Heart right ventricle (tissue), 16 donors: Measurements from ENCODE around the gene CACNA1C. TPM values are rescaled to one million over a fixed set of nuclear protein-coding genes. Genes with fewer than 3 reads are reported as not detected.
A peak's percentile ranks its signal among the peaks of the same experiment; 100 is the strongest.

Experiments
- ATAC-seq, 8 donors: fragments of 200-7000 bp; cut with Tn5 transposase; one replicate each; pipeline ENCODE4 v1.9.1; 2020; ENCODE audit warnings: mild to moderate bottlenecking in 8 of 8, moderate library complexity in 8 of 8, moderate number of reproducible peaks in 1 of 8
- DNase-seq, 2 donors: peaks; one replicate each; pipeline ENCODE4 v3.0.0-alpha.2; 2020
- H3K27ac ChIP-seq, 10 donors: fragments of 200-600 bp; sonication (generic) in 2 of 10; one replicate each; pipeline versions ENCODE4 v1.5.0 to v1.8.0; 2020 to 2022; ENCODE audit warnings: mild to moderate bottlenecking in 3 of 10
- H3K27me3 ChIP-seq, 7 donors: fragments of 200-600 bp; one replicate each; pipeline ENCODE4 v1.8.0; 2021 to 2022; ENCODE audit warnings: mild to moderate bottlenecking in 2 of 7
- H3K36me3 ChIP-seq, 9 donors: fragments of 200-600 bp; sonication (generic) in 1 of 9; one replicate each; pipeline versions ENCODE4 v1.5.0 to v1.8.0; 2020 to 2022; ENCODE audit warnings: mild to moderate bottlenecking in 2 of 9
- H3K4me1 ChIP-seq, 9 donors: fragments of 200-600 bp; sonication (generic) in 1 of 9; one replicate each; pipeline versions ENCODE4 v1.5.0 to v1.8.0; 2020 to 2022; ENCODE audit warnings: mild to moderate bottlenecking in 4 of 9
- H3K4me3 ChIP-seq, 10 donors: fragments of 200-600 bp; sonication (generic) in 2 of 10; one replicate each; pipeline versions ENCODE4 v1.5.0 to v1.8.0; 2020 to 2022; ENCODE audit warnings: mild to moderate bottlenecking in 7 of 10, moderate library complexity in 2 of 10
- H3K9me3 ChIP-seq, 11 donors: fragments of 200-600 bp in 10 of 11; sonication (generic) in 2 of 11; one replicate each; pipeline versions ENCODE4 v1.5.0 to v1.8.0; 2013 to 2022; ENCODE audit warnings: mild to moderate bottlenecking in 2 of 11, control low read depth in 1 of 11, moderate library complexity in 1 of 11
- CTCF ChIP-seq, 9 donors: fragments of 200-600 bp; sonication (generic) in 2 of 9; IDR thresholded peaks; one replicate each; pipeline versions ENCODE4 v1.5.0 to v1.8.0; 2021 to 2022; ENCODE audit warnings: antibody characterized with exemption in 9 of 9, mild to moderate bottlenecking in 5 of 9, moderate library complexity in 1 of 9
- WGBS, 2 donors: extraction: QIAGEN DNeasy Blood & Tissue Kit; methylation state at CpG; one replicate each; pipeline ENCODE4 v1.1.7; 2013; ENCODE audit warnings: inconsistent platforms in 1 of 2; 5-methylcytosine and 5-hydroxymethylcytosine counted together
- intact Hi-C, 10 donors: fragments of 100-400 bp; cut with DNase I; formaldehyde crosslinking; loops; one replicate each; pipeline versions ENCODE4 v1.11.1 to v1.14.2; 2022
- polyA plus RNA-seq, 2 donors: library from polyadenylated mRNA; stranded (reverse); fragments of 200-250 nt; gene quantifications; one replicate each; pipeline ENCODE4 v1.2.3, GENCODE V29; 2013
- total RNA-seq, 10 donors: library from RNA; stranded (reverse); fragmentation: NEBNext Ultra II Directional in 3 of 10; extraction: Animal tissue kit (Norgen Biotek cat#: 25700) in 3 of 10; gene quantifications; one replicate each; pipeline versions ENCODE4 v1.2.1 to v1.2.4, GENCODE V29; 2021 to 2023
- donor health status: Arrhythmogenic right ventricular cardiomyopathy.
- donor health status: ischemic (EF 13 %, LVEDD 7.1; RV severe dilation, severe dysfunction).
- donor health status: healthy with polysubstance abuse.
- donor health status: DM: no; HTN: yes; CAD: no.
- donor health status: DM: no; HTN: no; CAD: no.
- donor health status: ischemic (EF 25% LVEDD 6.9; RV normal size, moderate dysfunction).
- donor health status: ischemic (EF 25% LVEDD 5.7; RV mildly dilated, moderate dysfunction).
- donor health status: healthy.
- donor health status: DM: yes; HTN: yes; CAD: no.
- donor health status: Ischemic cardiomyopathy.
- donor health status: ischemic (EF 35%, LVEDD 5.7; RV mildly dilated, moderate dysfunction).
- donor health status: nonischemic (EF 11% LVEDD 7.7; RV severe dilation, severe dysfunction).
- donor health status: DM: yes; HTN: yes; CAD: no.
- donor health status: PGD.
- donor health status: ischemic (EF 29% LVEDD 5.4; RV normal size, mild dysfunction).
- donor health status: nonischemic (EF 23%, LVEDD 6.1; RV moderate dilation, normal function).

Gene CACNA1C
- total and polyA plus RNA-seq, 12 donors: 19.1 to 222 (median 183) TPM

- peak in 2 of 8 donors; percentile 6 to 10 for ATAC-seq
- no peaks in the 10 kb centered on the region for H3K9me3 ChIP-seq
- peak overlapping the region in 2 of 10 donors; percentile 32 to 37 for H3K27ac ChIP-seq
- H3K27me3 ChIP-seq: peaks cover 0 to 48% (median 0%) of the 10 kb centered on the region in 7 donors
- intact Hi-C loops: loop anchor here in 8 of 10 donors (2.0 to 10.0 kb wide), 8 partner anchors 51 to 547 kb away; no protein-coding TSS in a partner anchor
- H3K36me3 ChIP-seq: no peaks in the 10 kb centered on the region
- peak overlapping the region in 9 of 10 donors; percentile 19 to 53 (median 39) for H3K4me3 ChIP-seq
- TF ChIP-seq CTCF (IDR thresholded peaks at IDR 0.05): no peak
- WGBS, 2 donors: 45 to 64% methylated on average over 15 of the region's 15 CpGs
- H3K4me1 ChIP-seq: peaks cover 7 to 78% (median 51%) of the 10 kb centered on the region in 9 donors
- no peak for DNase-seq
Observed at GRCh38 chr12:2035431-2036055, 17.2 kb upstream of the CACNA1C start.

- TF ChIP-seq CTCF (IDR thresholded peaks at IDR 0.05): no peak
- H3K4me1 ChIP-seq: peaks cover 7 to 53% (median 36%) of the 10 kb centered on the region in 9 donors
- H3K27ac ChIP-seq: peak overlapping the region in 6 of 10 donors; percentile 29 to 56 (median 40)
- DNase-seq (no peak), ATAC-seq (peak in 5 of 8 donors; percentile 25 to 66 (median 43))
- no peaks in the 10 kb centered on the region for H3K9me3 ChIP-seq
- H3K36me3 ChIP-seq: no peaks in the 10 kb centered on the region
- no peak overlapping the region for H3K4me3 ChIP-seq
- intact Hi-C loops: loop anchor here in 8 of 10 donors (2.0 to 10.0 kb wide), 8 partner anchors 54 to 543 kb away; no protein-coding TSS in a partner anchor
- peaks cover 0 to 36% (median 0%) of the 10 kb centered on the region in 7 donors for H3K27me3 ChIP-seq
Observed at GRCh38 chr12:2039034-2039433, 13.8 kb upstream of the CACNA1C start.

- H3K9me3 ChIP-seq: no peaks in the 10 kb centered on the region
- ATAC-seq (no peak), DNase-seq (no peak)
- H3K27me3 ChIP-seq: peaks cover 0 to 13% (median 0%) of the 10 kb centered on the region in 7 donors
- peaks cover 0 to 34% (median 7%) of the 10 kb centered on the region in 9 donors for H3K4me1 ChIP-seq
- no peak overlapping the region for H3K27ac ChIP-seq
- intact Hi-C loops: no loop called here
- 94 to 96% methylated on average over 2 of the region's 2 CpGs for WGBS, 2 donors
- H3K36me3 ChIP-seq: peaks cover 0 to 7% (median 0%) of the 10 kb centered on the region in 9 donors
- TF ChIP-seq CTCF (IDR thresholded peaks at IDR 0.05): no peak
- no peak overlapping the region for H3K4me3 ChIP-seq
Observed at GRCh38 chr12:2043054-2043453, 9.7 kb upstream of the CACNA1C start.

GRCh38 chr12:2044165-2044564 lies 8.6 kb upstream of the CACNA1C start:
- no peak for TF ChIP-seq CTCF (IDR thresholded peaks at IDR 0.05)
- no peaks in the 10 kb centered on the region for H3K9me3 ChIP-seq
- no peak overlapping the region for H3K4me3 ChIP-seq
- WGBS, 2 donors: 60 to 69% methylated on average over 6 of the region's 6 CpGs
- ATAC-seq (peak; percentile 32 to 72 (median 56)), DNase-seq (no peak)
- peaks cover 0 to 24% (median 0%) of the 10 kb centered on the region in 9 donors for H3K4me1 ChIP-seq
- intact Hi-C loops: no loop called here
- peak overlapping the region in 2 of 10 donors; percentile 15 to 21 for H3K27ac ChIP-seq
- H3K36me3 ChIP-seq: peaks cover 0 to 7% (median 0%) of the 10 kb centered on the region in 9 donors
- H3K27me3 ChIP-seq: peaks cover 0 to 2% (median 0%) of the 10 kb centered on the region in 7 donors
